ENCODE results near the gene SLC35E2B.
A peak's percentile ranks its signal among the peaks of the same experiment; 100 is the strongest.

The SLC35E2B gene

GRCh38 chr1:1616838-1617237 is 75.8 kb downstream of the SLC35E2B start:
- no peak for DNase-seq (ENCODE audit: low read depth)
- in situ Hi-C loops (cut with HindIII; ENCODE audit: low sequenced_read_pairs): no loop called here
- no peak for TF ChIP-seq CTCF (IDR thresholded peaks at IDR 0.05; ENCODE audit: low read depth, low read length, missing control alignments)
- peak overlapping the region; percentile 87 for H3K4me3 ChIP-seq (ENCODE audit: low read depth, low read length)

- DNase-seq (ENCODE audit: low read depth): no peak
- H3K4me3 ChIP-seq (ENCODE audit: low read depth, low read length): peak overlapping the region; percentile 87
- in situ Hi-C loops (cut with HindIII; ENCODE audit: low sequenced_read_pairs): no loop called here
- no peak for TF ChIP-seq CTCF (IDR thresholded peaks at IDR 0.05; ENCODE audit: low read depth, low read length, missing control alignments)
These were observed 76.4 kb downstream of the SLC35E2B start for GRCh38 chr1:1616045-1616790.

GRCh38 chr1:1615256-1616044 is 77.1 kb downstream of the SLC35E2B start, which contains the start of gene MIB2:
Gene MIB2 (plus strand): TSS chr1:1615500. CDS start chr1:1623453, 7,953 bp downstream.
- peak; percentile 84 for DNase-seq (ENCODE audit: low read depth)
- H3K4me3 ChIP-seq (ENCODE audit: low read depth, low read length): peak within 1 kb of the TSS; percentile 87
- in situ Hi-C loops (cut with HindIII; ENCODE audit: low sequenced_read_pairs): no loop called here
- TF ChIP-seq CTCF (IDR thresholded peaks at IDR 0.05; ENCODE audit: low read depth, low read length, missing control alignments): no peak

GRCh38 chr1:1614954-1615255 is 77.7 kb downstream of the SLC35E2B start:
- peak overlapping the region; percentile 87 for H3K4me3 ChIP-seq (ENCODE audit: low read depth, low read length)
- no peak for TF ChIP-seq CTCF (IDR thresholded peaks at IDR 0.05; ENCODE audit: low read depth, low read length, missing control alignments)
- in situ Hi-C loops (cut with HindIII; ENCODE audit: low sequenced_read_pairs): no loop called here
- no peak for DNase-seq (ENCODE audit: low read depth)

GRCh38 chr1:1614204-1614953 is 78.2 kb downstream of the SLC35E2B start:
- no peak for TF ChIP-seq CTCF (IDR thresholded peaks at IDR 0.05; ENCODE audit: low read depth, low read length, missing control alignments)
- no peak for DNase-seq (ENCODE audit: low read depth)
- in situ Hi-C loops (cut with HindIII; ENCODE audit: low sequenced_read_pairs): no loop called here
- H3K4me3 ChIP-seq (ENCODE audit: low read depth, low read length): peak overlapping the region; percentile 87

- no peak for DNase-seq (ENCODE audit: low read depth)
- H3K4me3 ChIP-seq (ENCODE audit: low read depth, low read length): peak overlapping the region; percentile 87
- in situ Hi-C loops (cut with HindIII; ENCODE audit: low sequenced_read_pairs): no loop called here
- no peak for TF ChIP-seq CTCF (IDR thresholded peaks at IDR 0.05; ENCODE audit: low read depth, low read length, missing control alignments)
These were observed 79.0 kb downstream of the SLC35E2B start for GRCh38 chr1:1613509-1614082.
